Measurements from ENCODE around the gene PIGB.
"Not testable (repeated sequence)": the region's sequence is repeated elsewhere in the genome, so short reads cannot be mapped to it uniquely, and the experiment has no call there.

Gene PIGB

DNA sequence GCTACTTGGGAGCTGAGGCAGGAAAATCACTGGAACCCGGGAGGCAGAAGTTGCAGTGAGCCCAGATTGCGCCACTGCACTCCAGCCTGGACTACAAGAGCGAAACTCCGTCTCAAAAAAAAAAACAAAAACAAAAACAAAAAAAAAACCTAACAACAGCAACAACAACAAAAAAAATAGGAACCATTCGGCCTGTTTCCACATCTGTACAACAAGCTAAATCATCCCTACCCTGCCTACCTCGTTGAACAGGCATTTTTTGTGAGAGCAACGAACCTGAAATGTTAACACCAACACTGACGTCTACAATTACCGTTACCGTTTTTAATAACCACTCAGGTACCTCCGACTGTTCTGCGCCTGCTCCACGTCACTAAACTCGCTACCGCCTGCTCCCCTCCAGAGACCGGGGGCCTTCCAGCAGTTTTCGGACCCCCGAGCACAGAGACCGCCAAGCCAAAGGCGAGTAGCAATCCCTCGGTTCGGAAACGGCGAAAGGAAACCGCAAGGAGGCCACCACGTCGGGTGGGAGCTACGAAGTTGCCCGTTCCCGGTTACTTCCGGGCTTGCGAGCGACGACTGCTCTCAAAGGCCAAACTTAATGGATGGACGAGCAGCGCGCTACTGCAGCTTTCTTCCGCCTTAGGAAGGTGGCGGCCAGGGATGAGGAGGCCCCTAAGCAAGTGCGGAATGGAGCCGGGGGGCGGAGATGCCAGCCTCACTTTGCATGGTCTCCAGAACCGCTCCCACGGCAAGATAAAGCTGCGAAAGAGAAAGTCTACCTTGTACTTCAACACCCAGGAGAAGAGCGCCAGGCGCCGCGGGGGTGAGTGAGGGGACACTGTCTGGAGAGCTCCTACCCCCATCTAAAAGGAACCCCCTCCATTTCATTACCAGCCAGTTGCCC lies at the start of gene PIGB, which contains the start of gene PIGBOS1:
Gene PIGB, plus strand, starts transcription at position 635 of the 907 bp plus-strand sequence. Its CDS starts 29 bp downstream, at position 664.
Gene PIGBOS1, minus strand, starts transcription at position 536 of the 907 bp plus-strand sequence. CDS start 1,331 bp downstream, outside the sequence.
- DNase-seq: peak; percentile 84

GRCh38 chr15:55270291-55270690 lies 48.7 kb upstream of the PIGB start:
- no peak for DNase-seq

GRCh38 chr15:55276324-55276723 lies 42.7 kb upstream of the PIGB start:
- no peak for DNase-seq

GRCh38 chr15:55277116-55277564 lies 41.9 kb upstream of the PIGB start:
- DNase-seq: no peak

DNA sequence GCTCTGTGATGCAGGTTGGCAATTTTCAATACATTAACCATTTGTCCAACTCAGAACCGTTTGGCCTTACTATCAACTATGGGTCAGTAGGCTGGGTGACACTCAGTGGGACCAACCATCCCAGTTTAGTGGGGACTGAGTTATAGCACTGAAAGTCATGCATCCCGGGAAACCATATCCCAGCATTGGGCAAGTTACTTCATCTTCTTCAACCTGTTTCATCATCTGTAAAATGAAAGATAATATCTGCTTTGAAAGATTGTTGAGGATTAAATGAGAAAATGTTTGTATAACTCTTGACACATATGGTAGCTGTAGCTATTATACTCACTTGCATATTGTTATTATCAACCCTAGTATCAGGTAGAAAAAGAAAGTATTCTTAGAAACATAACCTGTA lies 41.3 kb upstream of the PIGB start:
- DNase-seq: no peak

- DNase-seq: no peak
Observed at GRCh38 chr15:55279100-55279745, 39.8 kb upstream of the PIGB start.

DNA sequence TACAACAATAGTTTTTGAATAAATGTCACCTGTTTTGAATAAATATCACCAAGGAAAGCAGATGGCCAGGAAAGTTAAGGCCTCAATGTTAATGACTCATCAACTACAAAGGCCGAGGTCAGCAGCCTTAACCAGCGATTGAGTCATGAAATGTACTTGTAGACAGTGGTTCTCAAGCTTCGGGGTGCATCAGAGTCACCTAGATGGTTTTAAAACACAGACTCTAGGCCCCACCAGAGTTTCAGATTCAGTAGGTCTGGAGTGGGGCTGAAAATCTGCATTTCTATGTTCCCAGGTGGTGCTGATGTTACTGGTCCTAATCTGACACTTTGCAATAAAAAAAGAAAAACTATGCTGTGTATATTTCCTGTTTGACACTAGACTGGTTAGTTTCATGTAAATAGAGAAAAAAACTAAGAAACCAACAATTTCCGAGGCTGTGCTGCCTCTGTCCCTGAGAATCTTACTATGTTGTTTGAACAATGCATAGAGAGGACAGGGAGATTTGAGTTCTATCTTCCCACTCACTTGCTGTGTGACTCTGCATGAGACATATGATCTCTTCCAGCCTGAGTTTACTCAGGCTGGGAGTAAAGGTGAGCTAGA lies 39.2 kb upstream of the PIGB start:
- DNase-seq: no peak

DNA sequence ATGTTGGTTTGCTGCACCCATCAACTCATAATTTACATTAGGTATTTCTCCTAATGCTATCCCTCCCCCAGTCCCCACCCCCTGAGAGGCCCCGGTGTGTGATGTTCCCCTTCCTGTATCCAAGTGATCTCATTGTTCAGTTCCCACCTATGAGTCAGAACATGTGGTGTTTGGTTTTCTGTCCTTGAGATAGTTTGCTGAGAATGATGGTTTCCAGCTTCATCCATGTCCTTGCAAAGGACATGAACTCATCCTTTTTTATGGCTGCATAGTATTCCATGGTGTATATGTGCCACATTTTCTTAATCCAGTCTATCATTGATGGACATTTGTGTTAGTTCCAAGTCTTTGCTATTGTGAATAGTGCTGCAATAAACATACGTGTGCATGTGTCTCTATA lies 38.4 kb upstream of the PIGB start:
- DNase-seq: not testable (repeated sequence)

DNA sequence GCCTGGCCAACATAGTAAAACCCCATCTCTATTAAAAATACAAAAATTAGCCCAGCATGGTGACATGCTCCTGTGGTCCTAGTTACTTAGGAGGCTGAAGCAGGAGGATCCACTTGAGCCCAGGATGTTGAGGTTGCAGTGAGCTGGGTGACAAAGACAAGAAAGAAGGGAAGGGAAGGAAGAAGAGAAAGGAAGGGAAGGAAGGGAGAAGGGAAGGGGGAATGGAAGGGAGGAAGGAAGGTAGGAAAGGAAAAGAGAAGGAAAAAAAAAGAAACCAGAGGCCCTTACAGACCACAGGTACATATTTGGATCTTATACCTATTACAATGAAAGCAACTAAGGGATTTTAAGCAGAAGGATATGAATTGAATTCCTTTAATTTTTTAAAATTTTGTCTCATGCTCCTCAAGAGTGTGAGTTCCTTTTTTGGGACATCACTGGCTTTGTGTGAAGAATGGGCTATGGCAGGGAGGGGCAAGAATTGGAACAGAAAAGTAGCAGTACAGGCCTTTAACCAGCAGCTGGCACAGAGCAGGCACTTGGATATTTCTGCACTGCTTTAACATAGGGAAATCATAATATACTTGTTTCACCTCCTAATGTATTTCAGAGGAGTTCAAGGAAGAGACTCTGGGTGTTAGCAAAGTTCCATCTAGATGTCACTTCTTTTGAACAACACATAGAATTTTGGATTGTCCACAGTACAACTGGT lies 37.3 kb upstream of the PIGB start:
- DNase-seq: no peak

GRCh38 chr15:55282284-55282833 lies 36.7 kb upstream of the PIGB start:
- no peak for DNase-seq

GRCh38 chr15:55283379-55284147 lies 35.5 kb upstream of the PIGB start:
- DNase-seq: no peak

DNA sequence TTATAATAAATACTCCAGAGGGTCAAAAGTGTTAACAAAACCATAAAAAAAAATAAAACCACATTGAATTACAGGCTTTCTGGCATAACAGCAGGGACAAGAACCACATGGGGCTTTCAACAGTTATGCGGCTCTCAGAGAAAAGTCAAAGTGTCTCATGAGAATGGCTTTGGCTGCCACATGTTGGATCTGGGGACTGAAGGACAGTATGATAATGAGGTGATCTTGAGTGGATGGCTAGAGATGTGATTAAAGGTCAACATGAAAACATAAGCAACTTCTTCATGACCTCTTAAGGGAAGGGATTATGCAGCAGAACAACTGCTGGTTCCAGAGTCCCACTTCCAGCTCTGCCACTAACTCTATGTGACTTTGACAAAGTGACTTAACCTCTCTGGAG lies 34.6 kb upstream of the PIGB start:
- no peak for DNase-seq

DNA sequence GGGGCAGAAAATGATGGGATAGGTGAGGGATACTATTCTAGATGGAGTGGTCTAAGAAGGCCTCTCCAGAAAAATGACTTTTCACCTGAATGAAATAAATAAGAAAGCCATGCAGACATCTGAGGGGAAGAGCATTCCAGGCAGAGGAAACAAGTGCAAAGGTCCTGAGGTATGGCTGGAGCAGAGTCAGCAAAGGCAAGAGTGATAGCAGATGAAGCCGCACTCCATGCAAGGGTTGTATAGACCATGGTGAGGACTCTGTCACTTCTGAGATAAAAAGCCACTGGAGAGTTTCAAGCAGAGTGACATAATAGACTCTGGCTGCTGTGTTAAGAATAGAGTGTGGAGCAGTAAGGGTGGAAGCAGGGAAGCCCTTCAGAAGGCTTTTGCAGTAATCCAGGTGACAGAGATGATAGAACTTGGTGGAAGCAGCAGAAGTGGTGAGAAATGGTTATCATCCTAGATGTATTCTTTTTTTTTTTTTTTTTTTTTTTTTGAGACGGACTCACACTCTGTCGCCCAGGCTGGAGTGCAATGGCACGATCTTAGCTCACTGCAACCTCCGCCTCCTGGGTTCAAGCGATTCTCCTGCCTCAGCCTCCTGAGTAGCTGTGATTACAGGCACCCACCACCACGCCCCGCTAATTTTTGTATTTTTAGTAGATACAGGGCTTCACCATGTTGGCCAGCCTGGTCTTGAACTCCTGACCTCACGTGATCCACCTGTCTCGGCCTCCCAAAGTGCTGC lies 32.4 kb upstream of the PIGB start:
- not testable (repeated sequence) for DNase-seq

GRCh38 chr15:55288006-55288717 lies 30.9 kb upstream of the PIGB start:
- no peak for DNase-seq

DNA sequence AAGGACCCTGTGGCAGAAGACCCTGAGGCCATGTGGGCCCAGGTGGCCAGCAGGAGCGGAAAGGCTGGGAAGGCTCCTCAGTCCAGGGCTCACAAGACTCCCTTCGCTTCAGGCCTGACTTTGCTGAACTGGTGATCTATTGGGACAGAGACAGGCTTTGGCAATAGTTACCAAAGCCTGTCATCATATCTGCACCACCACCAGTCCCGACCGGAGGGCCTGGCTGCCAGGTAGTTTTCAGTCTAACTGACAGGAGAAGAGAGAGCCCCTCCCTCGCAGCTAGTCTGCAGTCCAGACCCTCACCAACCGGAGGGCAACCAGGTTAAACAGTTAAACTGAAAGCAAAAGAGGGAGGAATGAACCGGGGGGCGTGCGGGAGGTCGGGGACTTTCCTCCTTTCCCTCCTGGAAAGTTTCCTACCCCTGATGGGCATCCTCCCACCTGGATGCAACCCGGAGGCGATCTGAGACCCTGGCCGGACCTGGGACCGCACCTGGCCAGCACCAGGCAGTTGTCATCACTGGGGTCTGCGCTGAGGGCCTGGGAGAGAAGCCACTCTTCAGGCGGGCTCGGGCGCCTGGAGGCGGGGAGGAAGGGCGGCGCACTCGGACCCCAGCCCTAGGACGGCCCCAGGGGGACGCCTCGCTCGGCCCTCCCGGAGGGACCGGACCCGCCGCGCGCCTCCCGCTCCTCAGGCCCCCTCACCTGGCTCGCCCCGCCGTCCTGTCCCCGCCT lies 29.8 kb upstream of the PIGB start:
- DNase-seq: no peak

- DNase-seq: peak; percentile 61
Observed at GRCh38 chr15:55289746-55290527, 29.1 kb upstream of the PIGB start, which contains the start of gene RAB27A. Gene RAB27A, minus strand, starts transcription at chr15:55289813. Its CDS starts 54,879 bp downstream, at chr15:55234934.

DNA sequence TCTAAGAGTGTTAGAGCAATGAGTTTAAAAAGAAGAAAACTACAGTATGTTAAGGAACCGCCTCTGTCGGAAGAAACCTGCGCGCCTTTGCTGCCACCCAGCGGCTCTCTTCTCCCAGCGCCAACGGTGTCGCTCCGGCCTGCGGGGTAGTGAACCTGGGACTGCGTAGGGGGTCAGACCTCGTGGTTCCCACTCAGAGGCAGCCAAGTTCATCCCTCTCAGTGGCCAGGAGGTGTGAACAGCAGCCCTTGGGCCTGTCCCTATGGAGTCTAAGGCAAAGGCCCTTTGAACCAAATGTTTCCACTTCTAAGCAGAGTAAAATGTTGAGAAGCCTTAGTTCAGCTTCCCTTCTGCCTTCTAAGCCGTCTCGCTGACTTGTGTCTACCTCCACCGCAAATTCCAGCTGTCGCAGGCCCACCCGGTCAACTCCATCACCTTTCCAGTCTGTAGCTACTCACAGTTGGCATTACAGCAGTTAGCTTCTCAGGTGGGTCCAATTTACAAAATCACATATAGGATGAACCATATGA lies 28.4 kb upstream of the PIGB start:
- DNase-seq: peak; percentile 62

DNA sequence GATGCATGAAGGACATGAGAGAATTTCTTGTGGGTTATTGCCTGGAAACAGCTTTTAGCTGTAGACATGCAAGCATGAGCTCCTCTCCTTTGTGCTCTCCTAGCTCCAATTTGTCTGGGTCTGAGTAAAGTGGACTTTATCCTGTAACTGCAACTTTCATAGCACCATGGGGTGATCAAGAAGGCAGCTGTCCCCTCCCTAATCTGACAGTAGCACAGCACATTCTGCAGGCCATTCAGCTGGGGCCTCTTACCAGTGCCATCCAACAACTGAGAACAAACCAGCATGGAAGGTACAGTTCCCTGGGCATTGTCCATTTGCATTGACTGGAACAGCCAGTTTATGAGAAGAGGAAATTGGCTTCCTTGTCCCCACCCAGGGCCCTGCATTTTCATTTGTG lies 21.7 kb upstream of the PIGB start:
- no peak for DNase-seq
